UCSD-AML1 (cell line): Measurements from ENCODE around the gene NDUFS6.

Source experiments
- DNase-seq: peaks from one replicate; lab custom pipeline; 2025; ENCODE audit not compliant: unreplicated experiment; lab: John Stamatoyannopoulos, UW

Gene NDUFS6

GRCh38 chr5:1801222-1801966 is at the start of gene NDUFS6:
Gene NDUFS6 (plus strand): TSS chr5:1801407. CDS start chr5:1801418, 11 bp downstream.
- peak; percentile 84 for DNase-seq

DNA sequence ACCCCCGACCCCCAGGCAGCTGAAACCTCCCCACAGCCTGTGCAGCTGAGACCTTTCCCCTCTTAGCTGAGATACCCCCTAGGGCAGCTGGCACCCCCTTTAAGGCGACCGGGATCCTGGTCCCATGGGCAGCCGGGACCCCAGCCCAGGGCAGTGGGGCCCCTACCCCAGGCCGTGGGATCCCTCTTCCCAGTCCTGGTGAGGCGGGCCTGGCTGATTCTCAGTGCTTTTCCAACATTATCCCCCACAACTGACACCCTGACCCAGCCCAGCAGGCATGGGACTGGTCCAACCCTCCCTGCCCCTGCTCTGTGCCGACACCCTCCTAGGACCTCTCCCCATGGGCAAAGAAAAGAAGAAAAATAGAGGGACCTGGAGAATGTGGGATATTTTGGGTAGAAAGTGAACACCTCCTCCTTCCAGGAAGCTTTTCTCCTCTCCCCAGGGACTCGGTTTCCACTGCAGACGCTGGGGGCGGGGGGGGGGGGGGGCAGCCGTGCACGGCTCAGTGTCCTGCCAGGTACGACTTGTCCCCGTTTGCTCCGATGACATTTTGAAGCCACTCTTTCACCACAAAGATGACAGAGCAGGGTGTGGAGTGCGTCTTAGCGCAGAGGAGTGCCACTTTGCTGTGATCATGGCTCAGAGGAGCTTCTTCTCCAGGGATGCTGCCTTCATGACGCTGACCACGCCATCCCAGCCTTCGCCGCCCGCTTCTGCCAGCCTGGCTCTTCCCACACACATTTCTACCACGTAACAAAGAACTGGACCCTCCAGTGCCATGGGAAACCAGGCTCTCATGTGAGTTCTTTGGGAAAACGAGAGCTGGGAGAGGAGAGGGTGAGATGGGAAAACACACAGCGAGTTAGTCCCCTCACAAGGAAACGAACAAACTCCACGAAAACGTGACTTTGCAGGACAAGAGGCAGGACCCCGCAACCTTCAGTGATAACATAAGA is 49.1 kb upstream of the NDUFS6 start:
- no peak for DNase-seq

GRCh38 chr5:1752881-1753280 is 48.3 kb upstream of the NDUFS6 start:
- DNase-seq: no peak

GRCh38 chr5:1753490-1753889 is 47.7 kb upstream of the NDUFS6 start:
- DNase-seq: no peak

DNA sequence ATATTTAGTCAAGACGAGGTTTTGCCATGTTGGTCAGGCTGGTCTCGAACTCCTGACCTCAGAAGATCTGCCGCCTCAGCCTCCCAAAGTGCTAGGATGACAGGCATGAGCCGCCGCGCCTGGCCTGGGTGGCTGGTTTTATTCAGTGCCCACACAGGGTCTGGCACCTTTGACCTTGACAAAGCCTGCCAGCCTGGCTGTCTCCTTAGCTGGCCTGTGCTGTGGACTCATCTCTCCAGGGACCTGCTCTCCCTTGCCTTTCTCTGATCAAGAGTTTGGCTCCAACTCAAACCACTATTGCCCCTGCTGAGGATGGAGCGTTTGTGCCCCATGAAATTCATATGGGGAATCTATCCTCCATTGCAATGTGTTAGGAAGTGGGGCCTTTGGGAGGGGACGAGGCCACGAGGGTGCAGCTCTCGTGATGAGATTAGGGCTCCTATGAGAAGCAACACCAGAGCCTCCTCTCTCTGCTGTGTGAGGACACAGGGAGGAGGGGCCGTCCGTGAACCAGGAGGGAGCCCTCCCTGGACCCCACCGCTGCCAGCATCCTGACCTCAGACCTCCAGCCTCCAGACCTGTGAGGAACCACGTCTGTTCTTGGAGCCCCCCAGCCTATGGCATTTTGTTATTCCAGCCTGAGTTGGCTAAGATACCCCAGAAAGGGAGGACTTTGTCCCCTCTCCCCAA is 46.5 kb upstream of the NDUFS6 start:
- DNase-seq: no peak

DNA sequence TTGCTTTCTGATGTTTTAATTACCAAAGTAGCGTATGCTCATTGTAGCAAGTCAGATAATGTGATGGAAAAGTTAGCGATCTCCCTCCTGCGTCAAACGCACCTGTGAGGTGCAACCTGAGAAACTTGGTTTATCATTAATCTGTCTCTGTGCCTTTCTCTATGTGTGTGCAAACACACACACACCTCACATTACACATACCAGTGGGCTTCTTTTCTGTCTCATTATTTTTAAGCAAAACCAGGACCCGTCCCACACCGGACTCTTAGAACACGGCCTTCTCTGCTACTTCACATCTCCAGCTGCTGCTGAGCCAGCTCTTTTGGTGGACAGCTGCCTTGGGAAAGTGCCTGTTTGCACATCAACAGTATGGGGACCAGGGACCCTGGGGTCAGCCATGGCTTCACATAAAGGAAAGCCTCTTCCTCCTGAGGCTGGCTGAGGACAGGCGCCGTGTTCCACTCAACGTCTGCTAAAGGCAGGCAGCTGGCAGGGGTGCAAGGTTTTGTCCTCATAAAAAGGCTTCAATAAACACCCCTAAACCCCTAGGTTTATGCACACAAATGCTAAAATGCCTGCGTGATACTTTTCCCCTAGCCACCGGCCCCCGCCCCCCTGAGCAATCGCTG is 45.8 kb upstream of the NDUFS6 start:
- DNase-seq: no peak

- DNase-seq: no peak
Measured at GRCh38 chr5:1756481-1756880, 44.7 kb upstream of the NDUFS6 start.

DNA sequence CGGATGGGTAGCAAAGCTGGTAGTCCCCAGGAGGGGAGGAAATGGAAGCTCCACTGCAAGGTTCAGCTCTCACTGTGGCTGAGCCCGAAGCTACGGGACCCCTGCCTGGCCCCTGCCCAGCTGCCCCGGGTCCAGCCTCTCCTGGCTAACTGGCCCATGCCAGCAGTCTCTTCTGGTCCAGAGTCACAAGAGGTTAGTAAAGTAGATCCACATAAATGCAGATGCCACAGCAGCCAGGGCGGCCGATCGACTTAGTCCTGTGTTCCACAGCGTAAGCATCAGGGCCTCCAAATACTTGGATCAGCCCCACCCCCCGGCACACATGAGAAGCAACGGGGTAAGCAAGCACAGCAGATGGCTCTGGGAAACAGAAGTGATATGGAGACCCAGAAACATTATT is 43.7 kb upstream of the NDUFS6 start:
- no peak for DNase-seq

DNA sequence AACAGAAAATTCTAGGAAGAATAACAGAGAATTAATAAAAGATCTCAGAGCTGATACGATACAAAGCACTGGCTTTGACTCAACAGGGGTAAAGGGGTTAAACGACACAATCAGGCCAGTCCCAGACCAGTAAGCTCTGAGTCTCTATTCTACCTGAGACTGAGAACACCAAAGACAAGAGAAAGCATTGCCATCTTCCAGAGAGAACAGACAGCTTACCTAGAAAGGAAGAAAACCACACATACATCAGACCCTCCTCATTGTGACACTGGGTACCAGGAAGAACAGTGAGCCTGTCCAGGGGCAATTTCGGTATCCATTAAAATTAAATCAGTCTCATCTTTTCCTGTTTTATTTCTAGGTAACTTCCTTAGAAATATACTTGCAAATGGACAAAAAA is 42.6 kb upstream of the NDUFS6 start:
- no peak for DNase-seq

DNA sequence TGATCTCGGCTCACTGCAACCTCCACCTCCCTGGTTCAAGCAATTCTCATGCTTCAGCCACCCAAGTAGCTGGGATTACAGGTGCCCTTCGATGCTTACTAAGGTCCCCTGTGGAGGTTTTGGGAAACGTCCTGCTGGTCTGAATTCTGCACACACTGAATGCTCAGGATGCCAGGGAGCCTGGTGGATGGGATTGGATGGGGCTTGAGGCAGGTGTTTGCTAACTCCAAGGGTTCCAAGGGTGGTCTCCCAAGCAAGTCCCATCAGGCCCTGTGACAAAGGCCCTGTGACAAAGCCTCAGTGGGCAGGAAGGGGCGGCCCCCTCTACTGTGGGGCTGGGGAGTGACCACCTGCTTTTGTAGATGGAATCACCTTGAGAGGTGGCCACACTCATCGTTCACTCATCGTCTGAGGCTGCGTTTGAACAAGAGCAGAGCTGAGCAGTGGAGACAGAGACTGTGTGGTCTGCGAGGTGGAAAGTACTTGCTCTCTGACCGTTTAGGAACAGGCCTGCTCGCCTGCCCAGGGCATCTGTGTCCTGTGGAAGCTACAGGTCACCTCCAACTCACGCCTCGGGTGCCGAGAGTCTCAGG is 41.7 kb upstream of the NDUFS6 start:
- no peak for DNase-seq

GRCh38 chr5:1760231-1760630 is 41.0 kb upstream of the NDUFS6 start:
- DNase-seq: no peak

- DNase-seq: no peak
Measured at GRCh38 chr5:1760656-1761452, 40.4 kb upstream of the NDUFS6 start.

DNA sequence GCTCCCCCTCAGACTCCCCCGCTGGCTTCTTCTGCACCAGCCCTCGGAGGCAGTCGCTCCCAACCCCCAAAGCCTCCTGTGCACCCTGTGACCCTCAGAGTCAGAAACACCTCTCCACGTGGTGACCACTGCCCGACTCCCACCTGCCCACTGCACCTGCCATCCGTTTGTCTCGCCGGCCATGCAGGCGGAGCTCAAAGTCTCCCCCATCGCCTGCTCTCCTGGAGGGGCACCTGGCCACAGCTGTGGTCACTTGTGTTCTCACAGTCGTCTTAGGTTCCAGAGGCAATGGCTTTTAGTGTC is 39.8 kb upstream of the NDUFS6 start:
- DNase-seq: no peak

DNA sequence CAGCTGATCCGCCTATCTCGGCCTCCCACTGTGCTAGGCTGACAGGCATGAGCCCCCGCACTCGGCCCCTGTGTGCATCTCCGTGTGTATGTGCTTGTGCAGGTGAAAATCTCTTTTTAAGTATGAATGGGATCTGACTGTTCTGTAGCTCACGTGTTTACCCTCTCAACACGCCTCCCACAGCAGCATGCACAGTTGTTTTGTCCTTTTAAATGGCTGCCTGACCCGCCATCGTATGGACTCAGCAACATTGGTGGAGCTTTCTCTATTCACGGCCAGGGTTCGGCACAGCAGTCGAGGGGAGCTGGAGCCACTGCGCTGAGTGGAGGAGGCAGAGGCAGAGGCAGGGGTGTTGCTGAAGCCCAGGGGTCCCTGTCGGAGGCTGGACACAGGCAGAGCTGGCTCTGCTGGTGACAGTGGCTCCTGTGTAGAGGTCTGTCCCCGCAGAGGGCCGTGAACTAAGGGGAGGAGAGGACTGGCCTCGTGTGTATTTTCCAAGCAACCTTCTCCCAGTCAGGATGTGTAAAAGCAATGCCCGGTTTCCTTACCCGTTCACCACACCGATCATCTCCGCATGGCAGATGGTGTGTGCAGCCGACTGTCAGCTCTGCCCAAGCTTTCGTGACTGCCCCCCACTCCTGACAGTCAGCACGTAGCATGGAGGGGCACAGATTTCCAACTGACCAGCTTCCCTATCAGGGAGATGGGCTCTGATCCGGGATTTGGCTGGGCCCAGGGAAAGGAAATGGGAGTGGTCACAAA is 38.9 kb upstream of the NDUFS6 start:
- no peak for DNase-seq

DNA sequence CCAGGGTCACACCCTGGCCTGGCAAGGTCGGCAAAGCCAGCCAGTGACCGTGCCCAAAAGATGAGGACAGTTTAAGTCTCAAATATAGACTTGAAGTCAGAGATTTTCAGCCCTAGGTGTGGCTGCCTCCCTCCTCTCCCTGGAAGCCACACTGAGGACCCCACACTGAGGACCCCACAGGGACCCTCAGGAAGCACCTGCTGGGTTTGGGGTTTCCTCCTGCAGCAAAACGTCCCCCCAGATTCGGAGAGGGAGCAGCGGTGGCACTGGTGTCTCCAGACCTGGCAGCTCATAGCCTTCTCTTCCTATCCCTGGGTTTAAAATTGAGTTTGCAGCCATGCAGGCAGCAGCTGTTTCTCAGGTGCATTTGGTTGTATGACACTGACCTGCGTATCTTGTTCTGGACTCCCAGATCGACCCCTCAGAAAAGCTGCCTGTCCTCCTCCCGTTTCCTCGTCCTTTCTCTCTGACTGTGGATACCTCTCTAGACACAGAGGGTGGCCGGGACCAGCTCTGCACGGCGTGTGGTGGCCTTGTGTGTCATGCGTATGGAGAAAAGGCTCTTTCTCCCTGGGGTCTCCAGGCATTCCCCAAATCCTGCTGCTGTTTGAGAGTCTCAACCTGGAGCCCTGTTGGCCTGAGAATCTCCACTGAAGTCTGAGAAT is 38.2 kb upstream of the NDUFS6 start:
- no peak for DNase-seq

DNA sequence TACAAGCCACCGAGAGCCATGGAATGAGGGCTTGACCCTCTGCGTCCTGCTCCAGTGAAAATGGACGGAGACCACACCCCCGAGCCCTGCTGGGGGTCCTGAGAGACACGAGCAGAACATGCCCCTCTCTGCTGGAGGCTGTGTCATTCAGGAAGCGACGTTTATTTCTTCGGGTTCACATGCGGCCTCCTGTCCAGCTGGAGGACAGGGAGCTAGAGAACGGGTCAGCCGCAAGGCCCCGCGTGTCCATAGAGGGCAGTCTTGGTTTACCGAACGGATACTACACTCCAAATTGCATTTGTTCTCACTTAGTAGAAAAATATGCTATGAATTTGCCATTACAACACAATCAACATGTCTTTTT is 37.7 kb upstream of the NDUFS6 start:
- DNase-seq: peak; percentile 49

DNA sequence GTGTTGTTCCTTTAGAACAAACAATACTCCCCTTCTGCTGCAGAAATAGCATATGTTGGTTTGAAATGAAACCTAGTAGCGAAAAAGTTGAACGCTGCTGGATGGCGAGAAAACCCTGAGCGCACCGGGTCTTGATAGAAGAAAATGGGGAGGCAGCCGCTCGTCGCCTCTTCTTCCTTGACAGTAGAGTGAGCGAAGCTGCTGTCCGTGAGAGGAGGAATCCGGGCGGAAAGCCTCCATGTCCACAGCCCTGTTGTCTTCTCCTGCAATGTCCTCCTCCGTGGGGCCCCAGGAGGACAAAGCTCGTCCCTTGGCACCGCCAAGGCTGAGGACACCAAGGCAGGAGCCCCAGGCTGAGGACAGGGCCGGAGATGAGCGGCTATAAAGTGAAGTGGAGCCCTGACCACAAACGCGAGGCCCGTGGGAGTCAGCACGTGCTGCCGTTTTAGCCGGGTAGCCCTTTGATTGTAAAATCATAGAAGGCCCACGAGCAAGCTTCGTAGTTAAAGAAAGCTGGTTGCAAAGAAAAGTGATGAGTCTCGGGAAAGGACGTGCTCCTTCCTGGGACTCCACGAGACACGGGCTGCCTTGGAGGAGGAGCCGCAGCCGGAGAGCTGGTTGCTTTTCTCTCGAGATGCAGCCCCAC is 37.1 kb upstream of the NDUFS6 start:
- DNase-seq: no peak

DNA sequence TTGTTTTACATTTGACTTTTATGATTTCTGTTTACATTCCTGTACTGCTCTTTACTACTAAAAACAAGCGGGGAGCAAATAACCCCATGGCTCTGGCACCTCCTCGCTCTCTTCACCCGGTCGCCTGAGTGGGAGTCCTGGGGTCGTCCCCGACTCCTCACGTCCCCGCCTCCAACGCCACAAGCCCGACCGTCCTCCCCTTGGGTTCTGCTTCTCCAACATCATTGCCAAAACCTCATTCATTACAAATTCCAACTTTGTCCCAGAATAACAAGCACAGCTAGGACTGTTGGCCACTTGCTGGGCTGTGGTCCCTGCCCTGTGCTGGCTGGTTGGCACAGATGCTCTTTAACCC is 36.6 kb upstream of the NDUFS6 start:
- no peak for DNase-seq
